Measurements from ENCODE around the gene LMAN2.
"Not testable (repeated sequence)": the region's sequence is repeated elsewhere in the genome, so short reads cannot be mapped to it uniquely, and the experiment has no call there.

DNA sequence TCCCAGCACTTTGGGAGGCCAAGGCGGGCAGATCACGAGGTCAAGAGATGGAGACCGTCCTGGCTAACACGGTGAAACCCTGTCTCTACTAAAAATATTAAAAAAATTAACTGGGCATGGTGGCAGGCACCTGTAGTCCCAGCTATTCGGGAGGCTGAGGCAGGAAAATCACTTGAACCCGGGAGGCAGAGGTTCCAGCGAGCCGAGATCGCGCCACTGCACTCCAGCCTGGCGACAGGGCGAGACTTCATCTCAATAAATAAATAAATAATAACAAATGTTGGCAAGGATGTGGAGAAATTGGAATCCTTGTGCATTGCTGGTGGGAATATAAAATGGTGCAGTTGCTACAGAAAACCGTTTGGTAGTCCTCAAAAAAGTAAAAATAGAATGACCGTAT lies 8.5 kb downstream of the LMAN2 start:
- TF ChIP-seq ZNF274 (IDR thresholded peaks at IDR 0.05; ENCODE audit: low read depth, low read length); JUND (IDR thresholded peaks at IDR 0.05); CBX3 (IDR thresholded peaks at IDR 0.05; ENCODE audit: low read depth); POLR2AphosphoS5 (IDR thresholded peaks at IDR 0.05; ENCODE audit: low read depth, low read length): not testable (repeated sequence)
- TF ChIP-seq, protein P1, sequence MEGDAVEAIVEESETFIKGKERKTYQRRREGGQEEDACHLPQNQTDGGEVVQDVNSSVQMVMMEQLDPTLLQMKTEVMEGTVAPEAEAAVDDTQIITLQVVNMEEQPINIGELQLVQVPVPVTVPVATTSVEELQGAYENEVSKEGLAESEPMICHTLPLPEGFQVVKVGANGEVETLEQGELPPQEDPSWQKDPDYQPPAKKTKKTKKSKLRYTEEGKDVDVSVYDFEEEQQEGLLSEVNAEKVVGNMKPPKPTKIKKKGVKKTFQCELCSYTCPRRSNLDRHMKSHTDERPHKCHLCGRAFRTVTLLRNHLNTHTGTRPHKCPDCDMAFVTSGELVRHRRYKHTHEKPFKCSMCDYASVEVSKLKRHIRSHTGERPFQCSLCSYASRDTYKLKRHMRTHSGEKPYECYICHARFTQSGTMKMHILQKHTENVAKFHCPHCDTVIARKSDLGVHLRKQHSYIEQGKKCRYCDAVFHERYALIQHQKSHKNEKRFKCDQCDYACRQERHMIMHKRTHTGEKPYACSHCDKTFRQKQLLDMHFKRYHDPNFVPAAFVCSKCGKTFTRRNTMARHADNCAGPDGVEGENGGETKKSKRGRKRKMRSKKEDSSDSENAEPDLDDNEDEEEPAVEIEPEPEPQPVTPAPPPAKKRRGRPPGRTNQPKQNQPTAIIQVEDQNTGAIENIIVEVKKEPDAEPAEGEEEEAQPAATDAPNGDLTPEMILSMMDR (IDR thresholded peaks at IDR 0.05 in 2 of 3, conservative IDR thresholded peaks at IDR 0.05 in 1 of 3; ENCODE audit: borderline replicate concordance in 1 of 3, insufficient read depth in 1 of 3, low read depth in 2 of 3, low read length in 2 of 3): not testable (repeated sequence)
- TF ChIP-seq, protein P2, sequence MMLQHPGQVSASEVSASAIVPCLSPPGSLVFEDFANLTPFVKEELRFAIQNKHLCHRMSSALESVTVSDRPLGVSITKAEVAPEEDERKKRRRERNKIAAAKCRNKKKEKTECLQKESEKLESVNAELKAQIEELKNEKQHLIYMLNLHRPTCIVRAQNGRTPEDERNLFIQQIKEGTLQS (IDR thresholded peaks at IDR 0.05): not testable (repeated sequence)
- TF ChIP-seq, protein P3, sequence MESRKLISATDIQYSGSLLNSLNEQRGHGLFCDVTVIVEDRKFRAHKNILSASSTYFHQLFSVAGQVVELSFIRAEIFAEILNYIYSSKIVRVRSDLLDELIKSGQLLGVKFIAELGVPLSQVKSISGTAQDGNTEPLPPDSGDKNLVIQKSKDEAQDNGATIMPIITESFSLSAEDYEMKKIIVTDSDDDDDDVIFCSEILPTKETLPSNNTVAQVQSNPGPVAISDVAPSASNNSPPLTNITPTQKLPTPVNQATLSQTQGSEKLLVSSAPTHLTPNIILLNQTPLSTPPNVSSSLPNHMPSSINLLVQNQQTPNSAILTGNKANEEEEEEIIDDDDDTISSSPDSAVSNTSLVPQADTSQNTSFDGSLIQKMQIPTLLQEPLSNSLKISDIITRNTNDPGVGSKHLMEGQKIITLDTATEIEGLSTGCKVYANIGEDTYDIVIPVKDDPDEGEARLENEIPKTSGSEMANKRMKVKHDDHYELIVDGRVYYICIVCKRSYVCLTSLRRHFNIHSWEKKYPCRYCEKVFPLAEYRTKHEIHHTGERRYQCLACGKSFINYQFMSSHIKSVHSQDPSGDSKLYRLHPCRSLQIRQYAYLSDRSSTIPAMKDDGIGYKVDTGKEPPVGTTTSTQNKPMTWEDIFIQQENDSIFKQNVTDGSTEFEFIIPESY (IDR thresholded peaks at IDR 0.05; ENCODE audit: extremely low read depth, insufficient replicate concordance, low read length): not testable (repeated sequence)
